KMS-11 (cell line): Measurements from ENCODE around the gene E2F4.

Experiments used
- H2AFZ ChIP-seq: fragments of 200-600 bp; sonication (generic); 2 replicates; pipeline ENCODE4 v1.6.1; 2016; ENCODE audit warnings: antibody characterized with exemption, mixed run types, low read depth
- H3K27ac ChIP-seq: fragments of 200-600 bp; sonication (generic); 2 replicates; pipeline ENCODE4 v1.6.1; 2016; ENCODE audit warnings: mild to moderate bottlenecking, mixed run types
- H3K27me3 ChIP-seq: fragments of 200-600 bp; sonication (generic); 2 replicates; pipeline ENCODE4 v1.6.1; 2017; ENCODE audit warnings: mild to moderate bottlenecking, low read depth, mixed run types, moderate library complexity; ENCODE audit not compliant: insufficient read depth
- H3K36me3 ChIP-seq: fragments of 200-600 bp; sonication (generic); 2 replicates; pipeline ENCODE4 v1.6.1; 2017; ENCODE audit warnings: mild to moderate bottlenecking, mixed run types; ENCODE audit not compliant: insufficient read depth
- H3K4me1 ChIP-seq: fragments of 200-600 bp; sonication (generic); 2 replicates; pipeline ENCODE4 v1.6.1; 2016; ENCODE audit warnings: mild to moderate bottlenecking, low read depth, mixed run types; ENCODE audit not compliant: poor library complexity, severe bottlenecking
- H3K4me2 ChIP-seq: fragments of 200-600 bp; sonication (generic); 2 replicates; pipeline ENCODE4 v1.7.0; 2016; ENCODE audit warnings: mild to moderate bottlenecking, mixed run types
- H3K4me3 ChIP-seq: fragments of 200-600 bp; sonication (generic); IDR thresholded peaks from 2 replicates; pipeline ENCODE4 v1.6.1; 2017; ENCODE audit warnings: low read depth, low read length, mixed read lengths; ENCODE audit not compliant: insufficient read depth
- H3K79me2 ChIP-seq: fragments of 200-600 bp; sonication (generic); 2 replicates; pipeline ENCODE4 v1.6.1; 2016; ENCODE audit warnings: low read depth, mixed run types; ENCODE audit not compliant: insufficient read depth
- H3K9ac ChIP-seq: fragments of 200-600 bp; sonication (generic); 2 replicates; pipeline ENCODE4 v1.6.1; 2016; ENCODE audit warnings: mild to moderate bottlenecking, mixed run types
- H4K20me1 ChIP-seq: fragments of 200-600 bp; sonication (generic); 2 replicates; pipeline ENCODE4 v1.6.1; 2016; ENCODE audit warnings: mild to moderate bottlenecking, mixed run types; ENCODE audit not compliant: insufficient read depth
- CTCF ChIP-seq: fragments of 200-600 bp; sonication (generic); conservative IDR thresholded peaks from 2 replicates; pipeline ENCODE4 v1.6.1; 2017; ENCODE audit warnings: low read depth, mild to moderate bottlenecking, antibody characterized with exemption, low read length, moderate library complexity, mixed read lengths

The E2F4 gene

GRCh38 chr16:67246081-67246755 lies 54.3 kb downstream of the E2F4 start:
- Histone ChIP-seq H2AFZ (peak overlapping the region; percentile 81), H3K4me1 (peaks cover 38% of the 10 kb centered on the region)
- peak; percentile 50 for TF ChIP-seq CTCF

GRCh38 chr16:67246756-67247191 lies 54.8 kb downstream of the E2F4 start:
- H3K27ac ChIP-seq: peak overlapping the region; percentile 46
- TF ChIP-seq CTCF: no peak
- peaks cover 32% of the 10 kb centered on the region for H3K4me1 ChIP-seq
- no peaks in the 10 kb centered on the region for H3K79me2 ChIP-seq
- H3K4me2 ChIP-seq: peak overlapping the region; percentile 100
- no peaks in the 10 kb centered on the region for H3K36me3 ChIP-seq
- peak overlapping the region; percentile 24 for H3K4me3 ChIP-seq
- peaks cover 34% of the 10 kb centered on the region for H3K27me3 ChIP-seq
- no peaks in the 10 kb centered on the region for H4K20me1 ChIP-seq
- peak overlapping the region; percentile 81 for H2AFZ ChIP-seq
- peak overlapping the region; percentile 43; the same call in 1 of the 2 replicates for H3K9ac ChIP-seq

More at GRCh38 chr16:67246081-67246755, 54.3 kb downstream of the E2F4 start:
- peaks cover 30% of the 10 kb centered on the region for H3K27me3 ChIP-seq
- peak overlapping the region; percentile 100 for H3K4me2 ChIP-seq
- H3K79me2 ChIP-seq: no peaks in the 10 kb centered on the region
- no peaks in the 10 kb centered on the region for H4K20me1 ChIP-seq
- H3K27ac ChIP-seq: peak overlapping the region; percentile 46; the same call in 1 of the 2 replicates
- H3K4me3 ChIP-seq: peak overlapping the region; percentile 24
- H3K36me3 ChIP-seq: no peaks in the 10 kb centered on the region
- H3K9ac ChIP-seq: peak overlapping the region; percentile 43; the same call in 1 of the 2 replicates

GRCh38 chr16:67247192-67248072 lies 55.5 kb downstream of the E2F4 start, which contains the start of gene FHOD1:
FHOD1 (minus strand) TSS chr16:67247481; CDS start chr16:67247410, 71 bp downstream.
- peak within 1 kb of the TSS; percentile 57; the same call in 1 of the 2 replicates for H3K9ac ChIP-seq
- TF ChIP-seq CTCF: no peak
- H2AFZ ChIP-seq: peak within 1 kb of the TSS; percentile 97
- H3K79me2 ChIP-seq: no peaks in the 10 kb centered on the region
- H3K4me3 ChIP-seq: peak within 1 kb of the TSS; percentile 24
- no peaks in the 10 kb centered on the region for H4K20me1 ChIP-seq
- H3K27me3 ChIP-seq: peaks cover 34% of the 10 kb centered on the region
- H3K4me2 ChIP-seq: peak within 1 kb of the TSS; percentile 100
- H3K36me3 ChIP-seq: no peaks in the 10 kb centered on the region
- peaks cover 29% of the 10 kb centered on the region for H3K4me1 ChIP-seq
- H3K27ac ChIP-seq: peak within 1 kb of the TSS; percentile 46

- peaks cover 34% of the 10 kb centered on the region for H3K27me3 ChIP-seq
- no peak overlapping the region for H3K4me3 ChIP-seq
- H3K9ac ChIP-seq: peak overlapping the region; percentile 57; the same call in 1 of the 2 replicates
- H4K20me1 ChIP-seq: no peaks in the 10 kb centered on the region
- no peak overlapping the region for H3K27ac ChIP-seq
- no peaks in the 10 kb centered on the region for H3K79me2 ChIP-seq
- peak overlapping the region; percentile 97 for H2AFZ ChIP-seq
- TF ChIP-seq CTCF: no peak
- H3K4me1 ChIP-seq: peaks cover 29% of the 10 kb centered on the region
- H3K4me2 ChIP-seq: peak overlapping the region; percentile 100
- no peaks in the 10 kb centered on the region for H3K36me3 ChIP-seq
These were observed 56.1 kb downstream of the E2F4 start for GRCh38 chr16:67248073-67248400.
